ENCODE results near the gene RAB4A.

Gene RAB4A

DNA sequence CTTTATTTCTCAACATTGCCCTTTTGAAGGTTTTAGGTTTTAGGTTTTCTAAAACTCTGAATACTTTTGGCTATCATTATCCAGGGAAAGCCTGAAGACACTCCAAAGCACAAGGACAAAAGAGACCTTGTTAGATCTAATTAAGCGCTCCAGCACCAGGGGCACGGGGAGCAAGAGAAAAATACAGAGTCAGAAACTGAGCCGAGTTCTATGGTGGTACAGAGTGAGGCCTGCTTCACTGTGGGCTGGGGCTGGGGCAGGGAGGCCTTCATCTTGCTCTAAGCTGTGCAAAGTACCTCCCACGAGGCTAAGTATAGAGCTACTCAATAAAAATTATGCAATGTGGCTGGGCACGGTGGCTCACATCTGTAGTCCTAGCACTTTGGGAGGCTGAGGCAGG, 19.7 kb upstream of the RAB4A start:
- no peak for DNase-seq (ENCODE audit: low read depth in 2 of 2)
- TF ChIP-seq, protein P1, sequence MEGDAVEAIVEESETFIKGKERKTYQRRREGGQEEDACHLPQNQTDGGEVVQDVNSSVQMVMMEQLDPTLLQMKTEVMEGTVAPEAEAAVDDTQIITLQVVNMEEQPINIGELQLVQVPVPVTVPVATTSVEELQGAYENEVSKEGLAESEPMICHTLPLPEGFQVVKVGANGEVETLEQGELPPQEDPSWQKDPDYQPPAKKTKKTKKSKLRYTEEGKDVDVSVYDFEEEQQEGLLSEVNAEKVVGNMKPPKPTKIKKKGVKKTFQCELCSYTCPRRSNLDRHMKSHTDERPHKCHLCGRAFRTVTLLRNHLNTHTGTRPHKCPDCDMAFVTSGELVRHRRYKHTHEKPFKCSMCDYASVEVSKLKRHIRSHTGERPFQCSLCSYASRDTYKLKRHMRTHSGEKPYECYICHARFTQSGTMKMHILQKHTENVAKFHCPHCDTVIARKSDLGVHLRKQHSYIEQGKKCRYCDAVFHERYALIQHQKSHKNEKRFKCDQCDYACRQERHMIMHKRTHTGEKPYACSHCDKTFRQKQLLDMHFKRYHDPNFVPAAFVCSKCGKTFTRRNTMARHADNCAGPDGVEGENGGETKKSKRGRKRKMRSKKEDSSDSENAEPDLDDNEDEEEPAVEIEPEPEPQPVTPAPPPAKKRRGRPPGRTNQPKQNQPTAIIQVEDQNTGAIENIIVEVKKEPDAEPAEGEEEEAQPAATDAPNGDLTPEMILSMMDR (IDR thresholded peaks at IDR 0.05; ENCODE audit: low read depth, low read length): no peak
- no peak overlapping the region for H3K4me3 ChIP-seq (replicated peaks in 1 of 2; ENCODE audit: low read depth in 2 of 2, low read length in 2 of 2)

DNA sequence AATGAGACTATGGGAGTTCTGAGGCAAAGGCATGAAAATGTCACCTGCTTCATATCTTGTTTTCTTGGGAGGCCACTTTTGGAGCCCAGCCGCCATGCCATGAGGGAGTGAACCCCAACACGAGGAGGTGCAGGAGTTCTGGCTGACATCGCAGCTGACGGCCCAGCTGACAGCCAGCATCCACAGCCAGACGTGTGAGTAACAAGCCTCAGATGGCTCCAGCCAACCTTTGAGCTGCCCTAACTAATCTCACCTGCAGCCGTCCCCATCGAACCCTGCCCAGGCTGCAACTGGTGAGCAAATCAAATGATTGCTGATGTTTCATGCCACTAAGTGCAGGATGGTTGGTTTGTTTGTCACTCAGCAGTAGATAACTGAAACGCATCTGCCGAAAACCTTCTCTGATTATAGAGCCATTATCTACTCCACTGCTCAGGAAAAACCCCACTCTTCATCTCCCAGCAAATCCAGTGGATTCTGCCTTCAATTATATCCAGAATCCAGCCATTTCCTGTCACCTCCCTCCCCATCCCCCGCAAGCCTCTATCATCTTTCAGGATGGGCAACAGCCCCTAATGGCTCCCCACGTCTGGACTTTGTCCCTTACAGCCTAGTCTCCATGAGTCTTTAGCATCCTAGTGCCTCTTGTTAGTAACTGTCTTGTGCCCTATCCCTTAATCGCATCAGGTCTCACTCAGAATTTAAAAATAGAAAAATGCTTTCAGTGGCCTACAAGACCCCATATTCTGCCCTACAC, 18.5 kb upstream of the RAB4A start:
- no peak for DNase-seq (ENCODE audit: low read depth in 2 of 2)
- TF ChIP-seq, protein P1 (IDR thresholded peaks at IDR 0.05; ENCODE audit: low read depth, low read length): no peak
- no peak overlapping the region for H3K4me3 ChIP-seq (replicated peaks in 1 of 2; ENCODE audit: low read depth in 2 of 2, low read length in 2 of 2)

DNA sequence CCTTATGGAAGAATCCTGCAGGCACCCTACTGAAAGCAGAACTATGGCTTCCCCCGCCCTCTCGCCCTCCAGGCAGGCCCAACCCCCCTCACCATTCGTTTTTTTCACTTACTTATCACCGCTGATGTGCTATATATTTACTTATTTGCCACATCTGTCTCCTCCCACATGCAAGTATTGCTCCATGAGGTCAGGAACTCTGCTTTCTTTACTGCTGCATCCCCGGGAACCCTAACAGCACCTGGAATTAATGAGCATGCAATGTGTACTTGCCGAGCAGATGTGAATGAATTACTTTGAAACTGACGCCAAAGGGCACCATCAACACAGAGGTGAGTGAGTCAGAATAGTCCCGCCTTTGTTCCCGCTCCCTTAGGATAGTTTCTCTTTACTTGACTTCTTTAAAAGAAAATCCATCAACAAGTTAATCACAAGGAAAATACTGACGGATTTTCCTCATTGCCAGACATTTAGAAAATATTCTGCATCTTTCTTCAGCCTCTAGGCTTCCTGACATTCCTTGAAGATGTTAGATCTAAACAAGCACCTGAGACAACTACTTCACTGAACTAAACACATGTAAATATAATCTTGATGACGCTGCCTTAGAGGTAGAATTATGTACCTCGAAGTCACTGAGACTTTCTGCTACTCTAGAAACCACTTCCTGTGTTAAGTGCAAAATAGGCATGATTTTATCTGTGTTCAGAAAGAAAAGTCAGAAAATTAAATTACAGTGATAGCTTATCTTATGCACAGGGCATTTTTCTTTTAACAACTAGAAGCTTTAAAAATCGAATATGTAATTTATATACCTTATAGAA, 17.5 kb upstream of the RAB4A start:
- H3K4me3 ChIP-seq (replicated peaks in 1 of 2; ENCODE audit: low read depth in 2 of 2, low read length in 2 of 2): no peak overlapping the region
- DNase-seq (ENCODE audit: low read depth in 2 of 2): peak; percentile 20 to 28
- TF ChIP-seq, protein P1 (IDR thresholded peaks at IDR 0.05; ENCODE audit: low read depth, low read length): no peak

DNA sequence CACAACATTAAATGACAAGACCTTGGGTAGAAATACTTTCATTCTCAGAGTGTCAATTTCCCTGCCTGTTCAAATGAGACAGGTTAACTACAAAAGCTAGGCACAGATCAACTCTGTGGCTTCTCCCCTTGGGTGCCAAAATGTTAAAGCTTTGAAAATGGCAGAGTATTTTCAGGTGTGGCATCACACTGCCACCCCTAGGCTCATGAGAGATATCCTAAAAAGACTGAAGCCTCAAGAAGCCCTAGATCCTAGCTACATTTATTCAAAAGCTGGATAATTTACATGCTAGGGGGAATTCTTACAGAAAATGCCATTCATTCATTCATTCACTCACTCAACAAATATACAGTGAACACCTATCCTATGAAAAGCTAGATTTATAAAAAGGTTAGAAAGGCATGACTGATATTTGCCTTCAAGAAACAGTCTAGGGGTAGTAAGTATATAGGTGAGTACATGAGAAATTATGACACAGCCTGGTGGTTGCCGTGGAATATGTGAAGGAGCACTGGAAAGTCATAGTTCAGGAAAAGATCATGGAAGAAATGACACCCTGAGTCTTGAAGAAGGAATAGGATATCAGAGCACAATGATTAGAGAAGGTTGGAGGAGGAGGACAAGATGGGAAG, 15.9 kb upstream of the RAB4A start:
- TF ChIP-seq, protein P1 (IDR thresholded peaks at IDR 0.05; ENCODE audit: low read depth, low read length): peak; percentile 12
- DNase-seq (ENCODE audit: low read depth in 2 of 2): peak; percentile 29 to 69
- H3K4me3 ChIP-seq (replicated peaks in 1 of 2; ENCODE audit: low read depth in 2 of 2, low read length in 2 of 2): no peak overlapping the region

DNA sequence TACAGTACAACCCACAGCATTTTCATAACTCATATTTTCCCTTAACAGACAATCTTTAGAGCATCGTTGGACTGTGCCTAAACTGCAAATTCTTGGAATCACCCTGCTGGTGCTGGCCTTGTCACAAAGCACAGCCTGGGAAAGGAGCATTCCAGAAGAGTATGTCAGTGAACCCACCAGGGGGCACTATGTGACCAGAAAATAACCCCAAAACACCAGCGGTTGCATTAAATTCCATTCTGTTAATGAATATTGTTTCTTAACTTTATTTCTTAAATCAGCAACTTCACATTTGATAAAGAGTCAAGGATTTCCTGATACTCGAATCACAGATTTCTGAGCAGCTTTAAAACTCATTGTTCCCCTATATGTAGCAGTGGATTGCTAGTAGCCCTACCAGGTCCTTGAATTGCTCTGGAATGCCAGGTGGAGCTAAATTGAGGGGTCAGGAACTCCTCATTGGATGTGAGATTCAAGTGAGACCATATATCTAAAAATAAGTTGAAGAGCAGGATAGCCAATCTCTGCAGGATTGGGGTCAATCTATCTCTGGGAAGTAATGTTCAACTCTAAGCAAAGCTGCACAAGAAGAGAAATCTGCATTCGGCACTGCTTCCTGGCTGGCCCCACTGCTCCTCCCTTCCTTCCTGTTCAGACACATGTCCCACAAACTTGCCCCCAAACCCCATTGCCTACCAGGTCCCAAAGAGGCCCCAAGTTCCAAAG, 12.7 kb upstream of the RAB4A start:
- TF ChIP-seq, protein P1 (IDR thresholded peaks at IDR 0.05; ENCODE audit: low read depth, low read length): peak; percentile 67
- DNase-seq (ENCODE audit: low read depth in 2 of 2): peak; percentile 81 to 82
- H3K4me3 ChIP-seq (replicated peaks in 1 of 2; ENCODE audit: low read depth in 2 of 2, low read length in 2 of 2): no peak overlapping the region

DNA sequence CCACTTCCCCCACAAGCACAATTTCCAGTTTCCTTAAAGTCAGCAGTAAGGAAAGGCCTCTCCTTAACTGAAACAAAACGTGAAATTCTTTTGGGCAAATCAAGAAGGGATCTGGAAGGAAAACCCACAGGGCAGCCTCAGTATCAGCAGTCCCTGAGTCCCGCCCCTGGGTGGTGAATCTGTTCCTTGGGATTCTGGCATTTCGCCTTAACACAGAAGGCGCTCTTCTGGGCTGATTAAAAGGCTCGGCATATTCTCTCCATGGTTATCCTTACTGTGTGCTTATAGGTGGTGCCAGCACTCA, 12.2 kb upstream of the RAB4A start:
- peak in 1 of 2 donors; percentile 33 for DNase-seq (ENCODE audit: low read depth in 2 of 2)
- H3K4me3 ChIP-seq (replicated peaks in 1 of 2; ENCODE audit: low read depth in 2 of 2, low read length in 2 of 2): no peak overlapping the region
- TF ChIP-seq, protein P1 (IDR thresholded peaks at IDR 0.05; ENCODE audit: low read depth, low read length): no peak
